NAMALWA (cell line): ENCODE data around the gene LIN7A.

Experiments used
- DNase-seq: peaks from one replicate; pipeline ENCODE4 v3.0.0-alpha.2; 2015; ENCODE audit warnings: low spot score

The LIN7A gene

GRCh38 chr12:80937391-80938238 is at the start of gene LIN7A:
Gene LIN7A (minus strand): TSS chr12:80937934. CDS start chr12:80937722, 212 bp downstream.
- no peak for DNase-seq

- DNase-seq = no peak
Measured at GRCh38 chr12:80986224-80986623, 48.5 kb upstream of the LIN7A start.

- DNase-seq = no peak
Measured at GRCh38 chr12:80979816-80980215, 42.1 kb upstream of the LIN7A start.

- DNase-seq = no peak
Measured at GRCh38 chr12:80979251-80979650, 41.5 kb upstream of the LIN7A start.

GRCh38 chr12:80977346-80977745 is 39.6 kb upstream of the LIN7A start:
- DNase-seq = no peak

- DNase-seq = no peak
Measured at GRCh38 chr12:80968326-80968725, 30.6 kb upstream of the LIN7A start.

- no peak for DNase-seq
Measured at GRCh38 chr12:80967565-80967964, 29.8 kb upstream of the LIN7A start.

- no peak for DNase-seq
Measured at GRCh38 chr12:80966001-80966400, 28.3 kb upstream of the LIN7A start.

- DNase-seq = no peak
Measured at GRCh38 chr12:80958162-80958561, 20.4 kb upstream of the LIN7A start.

GRCh38 chr12:80954857-80955520 is 17.3 kb upstream of the LIN7A start:
- DNase-seq = no peak

- DNase-seq = no peak
Measured at GRCh38 chr12:80952443-80952842, 14.7 kb upstream of the LIN7A start.

- peak; percentile 3 for DNase-seq
Measured at GRCh38 chr12:80946591-80946990, 8.9 kb upstream of the LIN7A start.

- DNase-seq = no peak
Measured at GRCh38 chr12:80943338-80943737, 5.6 kb upstream of the LIN7A start.

GRCh38 chr12:80941916-80942315 is 4.2 kb upstream of the LIN7A start:
- DNase-seq = no peak

GRCh38 chr12:80939231-80939950 is 1.7 kb upstream of the LIN7A start:
- DNase-seq = peak; percentile 4

GRCh38 chr12:80938397-80938796 is 663 bp upstream of the LIN7A start:
- DNase-seq = no peak

GRCh38 chr12:80936642-80937390 is 918 bp downstream of the LIN7A start:
- no peak for DNase-seq

- DNase-seq = no peak
Measured at GRCh38 chr12:80936353-80936641, 1.4 kb downstream of the LIN7A start.

- no peak for DNase-seq
Measured at GRCh38 chr12:80935111-80935510, 2.6 kb downstream of the LIN7A start.

GRCh38 chr12:80925983-80926382 is 11.8 kb downstream of the LIN7A start:
- DNase-seq = no peak

GRCh38 chr12:80925237-80925636 is 12.5 kb downstream of the LIN7A start:
- DNase-seq = no peak

- no peak for DNase-seq
Measured at GRCh38 chr12:80924437-80924836, 13.3 kb downstream of the LIN7A start.
